Neural cell (in vitro differentiated cells): ENCODE results near the gene PLSCR3. TPM values are rescaled to one million over a fixed set of nuclear protein-coding genes. Genes with fewer than 3 reads are reported as not detected.
A peak's percentile ranks its signal among the peaks of the same experiment; 100 is the strongest.

ENCODE experiments used
- H2AFZ ChIP-seq: fragments of 200-600, 300-800 bp; sonication (generic), shearing (Covaris generic); 2 replicates; pipeline ENCODE4 v1.6.0; 2014; ENCODE audit warnings: low read depth, mild to moderate bottlenecking, antibody characterized with exemption, low read length, moderate library complexity
- H3F3A ChIP-seq: fragments of 200-600 bp; shearing (Covaris generic); 2 replicates; pipeline ENCODE4 v1.6.1; 2016; ENCODE audit warnings: mild to moderate bottlenecking, moderate library complexity, mixed read lengths, antibody characterized with exemption, low read length; ENCODE audit not compliant: insufficient read depth, poor library complexity, severe bottlenecking
- H3K27ac ChIP-seq: fragments of 200-600, 300-800 bp; sonication (generic), shearing (Covaris generic); 2 replicates; pipeline ENCODE4 v1.5.1; 2014; ENCODE audit warnings: mild to moderate bottlenecking, low read length, moderate library complexity
- H3K27me3 ChIP-seq: fragments of 300-800, 200-600 bp; sonication (generic), shearing (Covaris generic); 2 replicates; pipeline ENCODE4 v1.6.0; 2014; ENCODE audit warnings: mild to moderate bottlenecking, low read depth, low read length, moderate library complexity; ENCODE audit not compliant: insufficient read depth
- H3K36me3 ChIP-seq: fragments of 300-800, 200-600 bp; sonication (generic), shearing (Covaris generic); 2 replicates; pipeline ENCODE4 v1.5.1; 2014; ENCODE audit warnings: mild to moderate bottlenecking, antibody characterized with exemption, low read length, moderate library complexity; ENCODE audit not compliant: insufficient read depth
- H3K4me2 ChIP-seq: fragments of 300-800, 200-600 bp; sonication (generic), shearing (Covaris generic); 2 replicates; pipeline ENCODE4 v1.6.0; 2014; ENCODE audit warnings: mild to moderate bottlenecking, low read length
- H3K4me3 ChIP-seq: fragments of 300-800, 200-600 bp; sonication (generic), shearing (Covaris generic); 2 replicates; pipeline ENCODE4 v1.5.1; 2014; ENCODE audit warnings: mild to moderate bottlenecking, low read length, moderate library complexity
- H3K79me2 ChIP-seq: fragments of 200-600 bp; shearing (Covaris generic); replicated peaks from 2 replicates; pipeline ENCODE4 v1.6.0; 2014; ENCODE audit warnings: mild to moderate bottlenecking, low read length, moderate library complexity; ENCODE audit not compliant: insufficient read depth
- H3K9ac ChIP-seq: fragments of 300-800, 200-600 bp; sonication (generic), shearing (Covaris generic); 2 replicates; pipeline ENCODE4 v1.6.1; 2016; ENCODE audit warnings: mild to moderate bottlenecking, low read length, mixed read lengths
- H3K9me2 ChIP-seq: fragments of 200-600 bp; shearing (Covaris generic); 2 replicates; pipeline ENCODE4 v1.6.1; 2016; ENCODE audit warnings: mild to moderate bottlenecking, low read length, mixed read lengths; ENCODE audit not compliant: insufficient read depth
- H3K9me3 ChIP-seq: fragments of 200-600, 300-800 bp; sonication (generic), shearing (Covaris generic); 2 replicates; pipeline ENCODE4 v1.6.1; 2016; ENCODE audit warnings: mild to moderate bottlenecking, mixed run types, low read length, moderate library complexity, mixed read lengths
- H4K20me1 ChIP-seq: fragments of 200-600 bp; shearing (Covaris generic); 2 replicates; pipeline ENCODE4 v1.6.1; 2016; ENCODE audit warnings: mild to moderate bottlenecking, mixed run types; ENCODE audit not compliant: insufficient read depth
- CTCF ChIP-seq: fragments of 450-650 bp; IDR thresholded peaks from 2 replicates; pipeline ENCODE4 v1.5.1; 2014; ENCODE audit warnings: antibody characterized with exemption, mild to moderate bottlenecking, moderate library complexity; ENCODE audit not compliant: poor library complexity, severe bottlenecking
- EP300 ChIP-seq: fragments of 450-650 bp; conservative IDR thresholded peaks from 2 replicates; pipeline ENCODE4 v1.6.1; 2014; ENCODE audit warnings: antibody characterized with exemption, mild to moderate bottlenecking, moderate library complexity; ENCODE audit not compliant: poor library complexity, severe bottlenecking
- EZH2 ChIP-seq: fragments of 200-600, 300-800 bp; shearing (Covaris generic), sonication (generic); IDR thresholded peaks from 2 replicates; pipeline ENCODE4 v1.6.1; 2014; ENCODE audit warnings: antibody characterized with exemption, low read length, borderline replicate concordance, mild to moderate bottlenecking; ENCODE audit not compliant: insufficient read depth, poor library complexity, severe bottlenecking
- MXI1 ChIP-seq: fragments of 450-650 bp; conservative IDR thresholded peaks from 2 replicates; pipeline ENCODE4 v1.6.1; 2014; ENCODE audit warnings: antibody characterized with exemption, mild to moderate bottlenecking; ENCODE audit not compliant: poor library complexity, severe bottlenecking
- POLR2AphosphoS5 ChIP-seq: IDR thresholded peaks from 2 replicates; pipeline ENCODE4 v1.6.1; 2012
- RAD21 ChIP-seq: fragments of 450-650 bp; conservative IDR thresholded peaks from 2 replicates; pipeline ENCODE4 v1.6.1; 2014; ENCODE audit warnings: antibody characterized with exemption, mild to moderate bottlenecking, moderate library complexity
- REST ChIP-seq: IDR thresholded peaks from 2 replicates; pipeline ENCODE4 v1.6.1; 2012; ENCODE audit warnings: borderline replicate concordance
- SMC3 ChIP-seq: fragments of 450-650 bp; conservative IDR thresholded peaks from 2 replicates; pipeline ENCODE4 v1.6.1; 2014; ENCODE audit warnings: antibody characterized with exemption, mild to moderate bottlenecking, moderate library complexity; ENCODE audit not compliant: poor library complexity
- TAF1 ChIP-seq: IDR thresholded peaks from 2 replicates; pipeline ENCODE4 v1.6.1; 2012; ENCODE audit warnings: low read depth
- polyA plus RNA-seq: library from polyadenylated mRNA; depleted of rRNA; stranded (reverse); fragments of >200 nt; gene quantifications from 2 replicates; pipeline ENCODE4 v1.2.3, GENCODE V29; 2014

The PLSCR3 gene
- polyA plus RNA-seq, 1 donor from 2014 or later: 15.9 TPM

GRCh38 chr17:7440834-7441195 is 46.5 kb upstream of the PLSCR3 start:
- Histone ChIP-seq H2AFZ (peak overlapping the region; percentile 47), H3K9ac (peak overlapping the region; percentile 97), H3F3A (peaks cover 4% of the 10 kb centered on the region), H3K79me2 (no peaks in the 10 kb centered on the region), H4K20me1 (no peaks in the 10 kb centered on the region), H3K4me2 (peak overlapping the region; percentile 79), H3K9me3 (no peaks in the 10 kb centered on the region), H3K9me2 (no peaks in the 10 kb centered on the region), H3K4me3 (peak overlapping the region; percentile 85), H3K36me3 (no peaks in the 10 kb centered on the region), H3K27me3 (peaks cover 40% of the 10 kb centered on the region), H3K27ac (peak overlapping the region; percentile 99)
- peak; percentile 42 for TF ChIP-seq CTCF
- TF ChIP-seq EZH2: no peak
- TF ChIP-seq MXI1: no peak
- TF ChIP-seq TAF1: no peak
- TF ChIP-seq EP300: peak; percentile 26
- no peak for TF ChIP-seq SMC3

GRCh38 chr17:7440113-7440833 is 45.9 kb upstream of the PLSCR3 start:
- peak; percentile 86 for TF ChIP-seq POLR2AphosphoS5
- TF ChIP-seq RAD21: no peak
- peak; percentile 75 for TF ChIP-seq REST
- no peak for TF ChIP-seq CTCF
- peak; percentile 93 for TF ChIP-seq TAF1
- peak; percentile 30 for TF ChIP-seq EP300
- H3K9ac ChIP-seq: peak overlapping the region; percentile 97
- peak overlapping the region; percentile 85 for H3K4me3 ChIP-seq
- H4K20me1 ChIP-seq: no peaks in the 10 kb centered on the region
- H2AFZ ChIP-seq: peak overlapping the region; percentile 47
- no peaks in the 10 kb centered on the region for H3K9me2 ChIP-seq
- peak overlapping the region; percentile 89 for H3K4me2 ChIP-seq
- peaks cover 4% of the 10 kb centered on the region for H3F3A ChIP-seq
- peak overlapping the region; percentile 99 for H3K27ac ChIP-seq
- no peaks in the 10 kb centered on the region for H3K36me3 ChIP-seq
- peaks cover 40% of the 10 kb centered on the region for H3K27me3 ChIP-seq
- no peaks in the 10 kb centered on the region for H3K79me2 ChIP-seq
- H3K9me3 ChIP-seq: no peaks in the 10 kb centered on the region
